ENCODE measurements around the gene LUZP1.

LUZP1 gene

DNA sequence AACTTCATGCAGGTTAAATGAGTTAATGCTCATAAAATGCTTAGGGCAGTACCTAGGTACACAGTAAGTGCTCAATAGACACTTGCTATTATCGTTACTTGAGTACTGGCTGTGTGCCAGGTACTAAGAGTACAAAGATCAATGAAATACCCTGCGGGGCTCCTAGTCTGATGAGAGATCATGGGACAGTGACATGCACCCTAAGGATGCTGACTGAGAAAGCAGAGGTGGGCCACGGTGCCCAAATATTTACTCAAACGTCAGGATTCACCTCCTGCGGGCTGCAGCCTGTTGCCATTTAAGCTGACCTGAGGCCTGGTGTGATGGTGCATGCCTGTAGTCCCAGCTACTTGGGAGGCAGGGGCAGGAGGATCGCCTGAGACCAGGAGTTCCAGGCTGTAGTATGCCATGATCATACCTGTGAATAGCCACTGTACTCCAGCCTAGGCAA lies 19.8 kb upstream of the LUZP1 start:
- no peak for DNase-seq

DNA sequence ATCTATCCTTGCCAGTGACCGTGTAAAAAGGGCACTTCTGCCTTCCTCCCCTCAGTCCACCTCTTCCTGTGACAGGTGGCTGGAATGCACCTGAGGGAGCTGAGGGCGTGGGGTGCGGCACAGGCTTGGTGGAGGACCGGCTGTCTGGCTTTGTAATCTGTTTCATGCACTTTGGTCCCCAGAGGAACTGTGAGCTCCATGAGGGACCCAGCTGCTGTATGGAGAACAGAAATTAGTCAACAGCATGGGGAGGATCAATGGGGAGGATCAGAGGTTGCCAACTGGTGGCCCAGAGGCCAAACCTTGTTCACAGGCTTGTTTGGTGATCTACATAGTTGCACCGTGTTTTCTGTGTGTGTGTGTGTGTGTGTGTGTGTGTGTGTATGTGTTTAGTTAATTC lies 19.0 kb upstream of the LUZP1 start:
- DNase-seq, result no peak

DNA sequence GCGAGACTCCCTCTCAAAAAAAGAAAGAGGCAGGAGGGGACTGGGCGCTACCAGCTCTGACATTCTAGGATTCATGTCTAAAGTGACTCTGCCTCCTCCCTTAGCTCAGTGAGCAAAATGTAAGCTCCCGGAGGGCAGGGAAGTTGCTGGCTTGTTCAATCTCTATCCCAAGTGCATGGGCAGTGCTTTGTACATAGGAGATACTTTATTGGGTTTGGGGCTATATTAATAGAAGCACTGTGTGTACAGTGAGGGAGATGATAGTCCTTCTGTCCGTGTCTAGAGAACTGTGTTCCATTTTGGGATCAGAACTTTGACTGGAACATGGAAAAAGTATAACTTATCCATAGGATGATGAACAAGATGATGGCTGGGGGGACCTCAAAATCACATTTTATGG lies 16.7 kb upstream of the LUZP1 start:
- no peak for DNase-seq

DNA sequence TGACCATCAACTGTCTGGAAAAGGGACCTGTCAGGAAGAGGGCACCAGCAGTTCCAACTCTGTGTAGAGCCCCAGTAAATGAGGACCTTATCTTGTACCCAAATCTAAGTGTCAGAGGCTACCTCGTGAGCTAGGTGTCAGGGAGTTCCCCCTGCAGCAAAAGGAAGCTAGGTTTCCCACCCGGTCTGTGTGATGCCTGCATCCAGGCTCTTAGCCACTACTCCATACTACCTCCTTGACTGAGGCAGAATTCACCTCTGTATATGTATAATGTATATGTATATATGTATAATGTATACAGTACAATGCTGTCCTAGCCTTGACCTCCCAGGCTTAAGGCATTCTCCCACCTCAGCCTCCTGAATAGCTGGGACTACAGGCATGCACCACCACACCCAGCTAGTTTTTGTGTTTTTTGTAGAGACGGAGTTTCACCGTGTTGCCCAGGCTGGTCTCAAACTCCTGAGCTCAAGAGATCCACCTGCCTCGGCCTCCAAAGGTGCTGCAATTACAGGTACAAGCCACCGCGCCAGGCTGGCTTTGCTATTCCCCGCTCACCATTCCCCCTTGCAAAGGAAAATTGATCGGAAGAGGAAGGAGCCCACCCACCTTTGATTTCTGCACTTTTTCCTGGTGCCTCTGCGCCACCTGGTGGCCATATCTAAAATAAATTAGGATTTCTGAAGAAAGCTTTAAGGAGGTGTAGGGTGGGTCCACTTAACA lies 15.7 kb upstream of the LUZP1 start:
- peak; percentile 22 to 32 for DNase-seq

DNA sequence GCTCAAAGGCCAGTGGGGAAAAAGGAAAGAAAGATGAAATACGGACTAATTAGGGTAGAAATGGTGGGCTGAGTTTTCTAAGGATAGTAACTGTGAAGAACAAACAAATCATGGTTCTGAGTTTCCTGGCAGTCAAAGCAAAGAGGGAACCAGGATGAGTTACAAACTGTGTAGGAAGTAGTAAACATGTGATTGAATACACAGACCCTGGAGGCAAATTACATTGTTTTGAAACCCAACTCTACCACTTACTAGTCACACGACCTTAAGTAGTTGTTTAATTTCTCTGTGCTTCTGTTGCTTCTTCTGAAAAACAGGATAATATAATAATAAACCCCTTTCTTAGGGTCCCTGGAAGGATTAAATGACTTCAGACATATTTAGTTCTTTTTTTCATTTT lies 11.2 kb upstream of the LUZP1 start:
- DNase-seq, result no peak

DNA sequence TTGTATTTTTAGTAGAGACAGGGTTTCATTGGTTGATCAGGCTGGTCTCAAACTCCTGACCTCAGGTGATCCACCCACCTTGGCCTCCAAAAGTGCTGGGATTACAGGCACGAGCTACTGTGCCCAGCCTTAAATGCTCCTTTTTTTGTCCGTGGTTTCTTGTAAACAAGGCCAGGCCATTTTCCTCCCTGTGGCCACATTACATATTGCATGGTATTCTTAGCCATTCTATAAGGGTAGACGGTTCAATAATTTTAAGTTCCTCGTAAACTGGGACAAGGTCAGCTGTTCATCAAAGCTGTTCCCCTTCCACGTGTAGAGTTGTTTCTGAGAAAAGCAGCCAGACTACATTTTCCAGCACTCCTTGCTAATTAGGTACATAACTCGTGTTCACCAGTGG lies 10.3 kb upstream of the LUZP1 start:
- no peak for DNase-seq

DNA sequence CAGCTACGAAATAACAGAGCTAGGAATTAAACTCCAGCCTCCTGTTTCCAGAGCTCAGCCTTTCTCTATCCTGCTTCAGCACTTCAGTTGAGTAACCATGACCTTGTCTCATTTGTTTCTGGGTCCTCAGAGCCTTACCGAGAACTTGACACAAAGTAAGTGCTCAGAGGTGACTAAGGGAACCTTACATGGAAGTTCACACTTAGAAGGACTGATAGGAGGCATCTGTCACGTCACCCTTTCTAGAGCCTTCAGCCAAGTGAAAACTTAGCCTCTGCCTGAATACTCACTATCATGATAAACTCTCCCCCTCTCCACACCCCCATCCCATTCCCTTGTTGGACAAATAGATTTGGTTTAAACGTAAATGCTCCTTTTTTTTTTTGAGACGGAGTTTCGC lies 9.8 kb upstream of the LUZP1 start:
- no peak for DNase-seq

DNA sequence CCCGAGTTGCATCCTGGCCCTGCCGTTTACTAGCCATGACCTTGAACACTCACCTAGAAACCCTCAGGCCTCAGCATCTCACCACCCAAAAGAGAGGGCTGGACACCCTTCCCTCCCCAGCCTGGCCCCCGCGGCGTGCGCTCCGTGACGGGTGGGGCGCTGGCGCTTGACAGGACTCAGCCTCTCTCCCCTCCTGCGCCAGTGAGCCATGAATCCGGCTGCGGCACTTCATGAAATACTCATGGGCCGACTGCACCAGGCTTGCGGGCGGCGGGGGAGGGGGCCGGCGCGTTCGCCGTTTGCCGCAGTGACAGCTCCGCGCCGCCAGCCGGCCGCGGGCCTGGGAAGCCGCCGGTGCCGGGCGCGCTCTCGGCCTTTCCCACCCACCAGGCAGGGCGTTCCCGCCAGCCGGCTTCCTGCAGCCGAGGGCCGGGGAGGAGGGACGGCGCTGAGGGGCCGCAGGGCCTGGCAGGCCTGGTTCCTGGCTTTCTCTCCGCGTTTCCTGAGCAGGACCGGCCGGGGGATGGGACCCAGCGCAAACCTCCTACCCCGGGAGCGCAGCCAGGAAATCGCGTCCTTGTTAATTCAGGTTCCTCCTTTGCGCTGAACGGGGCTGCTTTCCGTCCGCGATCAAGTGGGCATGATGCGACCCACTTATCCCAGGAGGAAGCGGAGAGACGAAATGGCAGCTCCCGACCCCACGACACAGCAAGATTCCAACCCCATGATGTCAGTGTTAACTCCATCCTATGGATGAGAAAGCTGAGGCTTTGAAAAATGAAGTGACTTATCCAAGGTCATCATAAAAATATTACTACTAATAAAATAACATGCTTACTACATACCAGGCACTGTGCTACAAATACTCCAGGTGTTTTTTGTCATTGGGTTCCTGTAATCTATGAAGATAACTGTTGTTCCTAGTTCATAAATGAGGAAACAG lies 9.1 kb upstream of the LUZP1 start:
- peak; percentile 57 to 63 for DNase-seq

DNA sequence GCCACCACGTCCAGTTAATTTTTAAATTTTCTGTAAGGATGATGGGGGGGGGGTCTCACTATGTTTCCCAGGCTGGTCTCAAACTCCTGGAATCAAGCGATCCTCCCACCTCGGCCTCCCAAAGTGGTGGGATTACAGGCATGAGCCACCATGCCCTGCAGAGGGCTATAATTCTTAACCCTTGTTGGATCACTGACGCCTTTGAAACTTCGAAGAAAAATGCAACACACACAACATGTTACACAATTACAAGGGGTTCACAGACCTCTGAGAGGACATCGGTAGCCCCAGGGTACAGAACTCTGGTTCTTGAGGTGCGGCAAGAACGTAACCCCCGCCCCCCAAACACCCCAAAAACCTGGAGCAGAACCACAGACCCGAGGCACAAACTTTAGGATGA lies 8.4 kb upstream of the LUZP1 start:
- DNase-seq, result no peak

DNA sequence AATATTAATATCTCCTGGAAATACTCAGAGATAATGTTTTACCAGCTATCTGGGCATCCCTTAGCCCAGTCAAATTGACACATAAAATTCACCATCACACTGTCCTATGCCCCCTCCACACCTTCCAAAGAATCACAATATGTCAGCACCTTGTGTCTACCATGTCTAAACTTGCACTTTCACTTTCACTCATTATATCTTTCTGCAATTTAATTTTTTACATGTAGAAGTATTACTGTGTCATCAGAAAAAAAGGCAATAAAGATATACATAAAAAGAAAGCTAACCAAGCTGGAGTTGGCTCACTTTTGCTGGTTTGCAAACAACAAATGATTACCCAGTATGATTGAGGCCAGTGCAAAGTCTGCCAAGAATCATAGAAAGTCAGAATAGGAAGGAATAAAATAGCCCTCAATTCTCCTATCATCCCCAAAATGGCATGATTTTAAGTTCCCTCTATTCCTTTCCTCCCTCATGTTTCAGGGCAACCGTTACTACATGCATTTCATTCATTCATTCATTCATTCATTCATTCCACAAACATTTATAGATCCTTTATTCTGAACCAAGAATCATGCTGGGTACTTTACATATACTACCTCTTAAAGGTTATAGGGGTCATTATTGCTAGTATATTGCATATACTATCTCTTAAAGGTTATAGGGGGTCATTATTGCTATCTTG lies 5.9 kb upstream of the LUZP1 start:
- DNase-seq, result no peak

DNA sequence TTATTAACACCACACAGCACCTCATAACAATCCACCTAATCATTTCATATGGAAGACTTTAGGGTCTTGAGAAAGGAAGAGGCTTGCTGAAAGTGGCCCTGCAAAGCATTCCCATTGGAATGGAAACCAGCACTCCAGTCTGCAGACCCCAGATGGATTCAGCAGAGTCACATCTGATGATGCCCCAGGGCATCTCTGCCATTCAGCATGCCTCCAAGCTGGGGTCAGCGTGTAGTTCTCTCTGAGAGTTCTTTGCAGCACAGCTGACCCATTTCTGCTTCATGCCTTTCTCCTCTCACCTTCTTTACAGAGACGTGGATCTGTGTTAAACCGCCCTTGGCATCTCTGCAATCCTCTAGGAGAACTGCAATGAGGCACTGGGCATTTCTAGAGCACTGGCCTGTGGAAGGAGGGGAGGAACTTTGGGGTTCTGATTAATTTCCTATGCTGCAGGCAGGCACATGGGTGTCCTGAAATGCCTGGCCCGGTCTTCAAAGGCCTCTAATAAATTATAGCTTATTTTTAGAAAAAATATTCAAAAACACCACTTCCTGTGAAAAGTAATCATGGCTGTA lies 2.6 kb upstream of the LUZP1 start:
- DNase-seq, result no peak

DNA sequence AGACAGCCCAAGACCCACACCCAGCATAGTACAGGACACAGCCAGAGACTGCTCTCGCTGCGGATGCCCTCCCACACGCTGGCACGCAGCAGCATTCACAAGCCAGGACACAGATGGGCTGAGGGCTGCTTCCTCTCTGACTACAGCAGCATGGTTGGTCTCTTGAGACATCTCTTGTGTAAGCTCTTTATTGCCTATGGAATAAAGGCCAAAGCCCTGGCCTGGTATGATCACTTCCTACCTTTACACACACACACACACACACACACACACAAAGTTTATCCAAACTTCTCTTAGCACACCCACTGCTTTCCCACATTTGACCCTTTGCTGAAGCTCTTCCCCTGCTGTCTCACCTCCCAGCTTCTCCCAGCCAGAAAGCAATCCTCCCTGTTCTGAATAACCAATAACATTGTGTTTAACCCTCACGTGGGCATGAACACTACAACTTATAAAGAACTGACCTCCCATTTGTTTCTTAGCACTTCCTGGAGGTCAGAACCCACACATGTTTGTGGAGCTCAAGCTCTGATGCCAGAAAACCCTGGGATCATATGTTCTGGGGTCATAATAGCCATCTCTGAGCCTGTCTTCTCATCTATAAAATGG lies 1.2 kb upstream of the LUZP1 start:
- peak in 1 of 2 experiments; percentile 27 for DNase-seq

DNA sequence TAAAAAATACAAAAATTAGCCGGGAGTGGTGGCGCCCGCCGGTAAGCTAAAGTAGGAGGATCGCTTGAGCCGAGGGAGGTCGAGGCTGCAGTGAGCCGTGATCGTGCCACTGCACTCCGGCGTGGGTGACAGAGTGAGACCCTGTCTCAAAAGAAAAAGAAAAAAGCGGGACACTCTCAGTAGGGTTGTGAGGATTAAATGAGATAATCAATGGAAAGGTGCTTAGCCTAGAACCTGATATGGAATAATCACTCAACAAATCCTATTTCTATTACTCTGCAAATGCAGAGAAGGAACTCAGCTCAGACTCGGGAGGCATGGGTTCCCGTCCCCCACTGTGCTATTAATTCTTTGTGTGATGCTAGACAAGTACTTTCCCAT lies 529 bp upstream of the LUZP1 start:
- DNase-seq, result no peak

DNA sequence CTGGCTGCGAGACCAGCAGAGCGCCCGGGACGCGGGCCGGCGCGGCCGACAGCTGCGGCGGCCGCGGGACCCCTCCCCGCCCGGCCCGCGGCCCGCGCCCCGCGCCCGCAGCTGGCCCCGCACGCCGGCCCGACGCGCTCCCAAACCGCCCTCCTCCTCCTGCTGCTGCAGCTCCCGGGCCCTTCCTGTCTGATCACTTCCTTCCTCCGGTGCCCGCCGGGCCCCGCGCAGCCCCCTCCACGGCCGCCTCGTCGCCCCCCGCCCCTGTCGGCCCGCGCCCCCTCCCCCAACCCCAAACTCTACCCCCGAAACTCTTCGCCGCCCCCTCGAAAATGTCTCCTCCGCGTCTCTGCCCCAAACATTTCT lies 594 bp downstream of the LUZP1 start:
- peak; percentile 31 to 40 for DNase-seq

DNA sequence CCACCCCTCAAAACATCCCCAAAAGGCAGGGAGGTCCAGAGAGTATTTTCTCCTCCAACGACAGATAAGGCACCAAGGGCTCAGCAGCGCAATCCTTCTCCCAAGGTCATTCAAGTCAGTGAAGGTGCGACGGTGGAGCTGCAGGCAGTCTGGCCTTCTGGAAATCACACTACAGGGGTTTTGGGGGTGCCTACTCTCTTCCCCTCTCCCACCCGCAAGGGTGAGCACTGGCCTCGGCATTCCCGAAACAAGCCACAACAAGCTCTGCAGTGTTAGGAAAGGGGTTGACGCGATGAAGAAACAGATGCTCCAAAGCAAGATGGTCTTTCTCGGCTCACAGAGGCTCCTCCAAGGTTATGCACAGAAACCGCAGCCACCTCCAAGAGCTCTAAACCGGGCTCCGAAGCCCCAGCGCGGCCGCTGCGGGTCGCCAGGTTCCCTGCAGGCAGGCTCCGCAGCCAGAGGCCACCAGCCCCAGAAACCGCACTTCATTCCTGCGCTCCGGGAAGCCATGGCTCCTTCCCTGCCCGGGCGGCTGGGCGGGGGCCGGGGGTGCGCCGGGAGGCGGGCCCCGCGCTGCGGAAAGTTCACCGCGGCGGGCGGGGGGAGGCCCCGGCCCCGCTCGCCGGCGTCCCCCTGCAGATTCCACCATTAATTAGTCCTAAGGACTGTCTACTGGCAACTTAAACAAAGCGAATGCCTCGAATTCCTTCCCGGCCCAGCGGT lies 1.1 kb downstream of the LUZP1 start:
- DNase-seq, result peak; percentile 36 to 48

DNA sequence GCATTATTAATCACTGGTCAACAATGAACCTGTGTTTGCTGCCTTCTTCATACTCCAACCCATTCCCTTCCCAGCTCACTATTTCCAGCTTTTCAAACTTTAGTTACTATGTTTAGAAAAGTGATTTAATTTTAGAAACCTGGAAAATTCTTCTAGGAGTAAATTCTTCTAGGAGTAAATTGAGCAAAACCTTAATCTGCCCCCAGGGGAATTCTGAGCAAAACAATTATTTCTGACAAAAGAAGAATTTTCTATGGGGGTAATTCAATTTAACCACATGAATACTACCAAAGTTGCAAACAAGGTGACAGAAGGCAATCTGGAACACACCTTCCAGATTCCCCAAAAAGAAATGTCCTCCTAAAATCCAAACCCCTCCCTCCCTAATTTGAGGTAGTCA lies 1.8 kb downstream of the LUZP1 start:
- DNase-seq, result no peak

DNA sequence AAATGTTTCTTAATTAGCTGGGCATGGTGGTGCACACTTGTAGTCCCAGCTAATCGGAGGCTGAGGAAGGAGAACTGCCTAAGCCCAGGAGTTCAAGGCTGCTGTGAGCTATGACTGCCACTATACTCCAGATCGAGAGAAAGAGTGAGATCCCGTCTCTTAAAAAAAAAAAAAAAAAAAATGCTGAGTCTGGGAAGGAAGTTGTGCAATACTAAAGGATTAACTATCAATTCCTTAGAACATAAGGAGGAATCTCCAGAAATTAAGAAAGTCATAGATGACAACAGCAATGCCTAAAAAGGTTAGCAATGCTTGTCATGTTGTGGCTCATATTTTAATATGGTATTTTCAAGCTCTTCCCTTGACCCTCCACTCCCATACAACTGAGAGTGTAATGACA lies 5.3 kb downstream of the LUZP1 start:
- DNase-seq, result no peak

DNA sequence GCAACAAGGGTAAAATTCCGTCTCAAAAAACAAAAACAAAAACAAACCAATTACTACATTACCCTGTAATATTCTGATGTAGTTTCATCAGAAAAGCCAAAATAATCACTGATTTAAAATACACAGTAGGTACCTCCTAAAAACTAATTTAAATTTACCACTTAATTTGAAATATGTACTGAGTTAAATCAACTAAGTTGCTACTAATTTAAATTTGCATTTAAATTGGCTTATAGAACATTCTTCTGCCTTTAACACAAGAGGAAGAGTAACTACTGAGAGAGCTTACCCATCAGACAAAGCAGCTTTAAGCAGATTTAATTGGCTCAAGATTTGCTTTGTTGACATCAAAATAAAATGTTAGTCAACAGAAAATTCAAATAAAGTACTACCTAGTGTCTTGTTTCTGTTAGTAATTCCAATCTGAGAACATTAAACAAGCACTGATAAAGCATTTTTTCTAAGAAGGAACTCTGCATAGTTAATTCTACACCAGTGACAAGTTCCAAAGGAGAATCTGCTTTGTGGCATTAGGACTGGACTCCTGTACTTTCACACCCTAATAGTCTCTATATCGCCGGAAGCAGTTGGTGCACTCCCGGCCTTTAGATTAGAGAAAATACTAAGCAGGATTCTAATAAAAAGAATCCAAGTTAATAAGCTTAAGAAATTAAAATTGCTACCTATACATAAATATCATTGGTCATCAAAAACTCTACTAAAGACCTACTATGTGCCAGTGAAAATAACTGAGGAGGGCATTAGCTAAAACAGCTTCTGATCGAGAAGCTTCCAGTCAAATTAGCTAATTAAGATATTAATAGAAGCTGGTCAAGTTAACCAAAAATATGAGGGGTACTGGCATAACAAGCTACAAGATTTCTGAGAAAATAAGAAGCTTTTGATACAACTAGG lies 8.4 kb downstream of the LUZP1 start:
- no peak for DNase-seq

DNA sequence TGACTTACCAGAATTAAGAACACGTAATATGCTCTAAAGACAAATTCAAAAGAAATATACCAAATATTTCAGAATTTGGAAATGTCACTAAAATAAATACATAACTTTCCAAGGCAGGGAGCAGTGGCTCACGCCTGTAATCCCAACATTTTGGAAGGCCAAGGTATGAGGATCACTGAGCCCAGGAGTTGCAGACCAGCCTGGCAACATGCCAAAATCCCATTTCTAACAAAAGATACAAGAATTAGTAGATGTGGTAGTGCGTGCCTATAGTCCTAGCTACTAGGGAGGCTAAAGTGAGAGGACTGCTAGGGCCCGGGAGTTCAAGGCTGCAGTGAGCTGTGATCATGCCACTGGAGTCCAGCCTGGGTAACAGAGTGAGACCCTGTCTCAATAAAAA lies 11.7 kb downstream of the LUZP1 start:
- no peak for DNase-seq

DNA sequence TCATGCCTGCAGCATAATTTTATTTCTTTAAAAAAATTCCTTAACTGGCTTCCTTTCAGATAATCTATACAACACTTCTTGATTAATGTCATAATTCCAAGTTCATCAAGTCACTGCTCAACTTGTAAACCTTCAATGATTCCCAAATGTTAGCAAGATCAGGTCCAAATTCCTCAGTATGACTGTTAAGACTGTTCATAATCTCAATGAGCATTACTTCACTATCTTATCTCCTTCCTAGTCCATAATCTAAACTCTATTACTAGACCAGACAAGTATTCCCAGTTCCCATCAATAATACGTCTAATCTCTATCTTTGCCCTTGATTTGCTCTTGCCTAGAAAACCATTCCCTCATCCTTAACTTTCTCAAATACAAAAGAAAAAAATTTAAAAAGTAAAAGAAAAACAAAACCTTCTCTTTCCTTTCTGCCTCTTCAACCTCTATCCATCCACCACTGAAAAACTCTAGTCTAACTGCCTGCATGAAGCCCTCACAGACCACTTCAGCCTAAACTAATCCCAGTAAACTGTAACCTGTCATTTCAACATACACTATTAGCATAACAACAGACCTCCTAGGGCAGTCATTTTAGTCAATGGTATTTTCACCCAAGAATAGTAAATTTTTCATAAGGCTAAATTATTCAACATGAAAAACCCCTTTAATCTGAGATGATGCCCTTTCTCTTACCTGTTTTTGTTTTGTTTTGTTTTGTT lies 15.5 kb downstream of the LUZP1 start:
- no peak for DNase-seq

Measured in activated CD4-positive, alpha-beta T cell treated with anti-CD3 and anti-CD28 coated beads, Interleukin-2, amount 50 U/mL, for 48 hours (primary cell).